GM08714 (cell line): ENCODE measurements around the gene NGF.

Source experiments
- H3K4me3 ChIP-seq: fragments of 200-500 bp; sonication (Bioruptor generic); 2 replicates; pipeline ENCODE4 v1.5.1; 2014; ENCODE audit warnings: mild to moderate bottlenecking, low read length, inconsistent platforms
- ZNF274 ChIP-seq: IDR thresholded peaks from 2 replicates; pipeline ENCODE4 v1.6.1; 2012; ENCODE audit warnings: mild to moderate bottlenecking, low read depth, low read length

The NGF gene

GRCh38 chr1:115348636-115349035, 10.6 kb upstream of the NGF start:
- TF ChIP-seq ZNF274: no peak
- H3K4me3 ChIP-seq: no peak overlapping the region

GRCh38 chr1:115347282-115347681, 9.2 kb upstream of the NGF start:
- TF ChIP-seq ZNF274: no peak

GRCh38 chr1:115343200-115343737, 5.2 kb upstream of the NGF start:
- H3K4me3 ChIP-seq: no peak overlapping the region
- no peak for TF ChIP-seq ZNF274

More at GRCh38 chr1:115347282-115347681, 9.2 kb upstream of the NGF start:
- H3K4me3 ChIP-seq: no peak overlapping the region

- no peak overlapping the region for H3K4me3 ChIP-seq
- TF ChIP-seq ZNF274: no peak
Observed at GRCh38 chr1:115341948-115342347, 3.9 kb upstream of the NGF start.

- no peak for TF ChIP-seq ZNF274
- H3K4me3 ChIP-seq: no peak overlapping the region
Observed at GRCh38 chr1:115340879-115341278, 2.8 kb upstream of the NGF start.

GRCh38 chr1:115338457-115338820, 390 bp upstream of the NGF start:
- H3K4me3 ChIP-seq: no peak overlapping the region
- TF ChIP-seq ZNF274: no peak

- no peak overlapping the region for H3K4me3 ChIP-seq
- TF ChIP-seq ZNF274: no peak
Observed at GRCh38 chr1:115337276-115337632, 795 bp downstream of the NGF start.

GRCh38 chr1:115336741-115337140, 1.3 kb downstream of the NGF start:
- no peak for TF ChIP-seq ZNF274
- no peak overlapping the region for H3K4me3 ChIP-seq

- no peak for TF ChIP-seq ZNF274
- H3K4me3 ChIP-seq: no peak overlapping the region
Observed at GRCh38 chr1:115332813-115333608, 5.0 kb downstream of the NGF start.

- no peak for TF ChIP-seq ZNF274
- H3K4me3 ChIP-seq: no peak overlapping the region
Observed at GRCh38 chr1:115331558-115332331, 6.3 kb downstream of the NGF start.

- H3K4me3 ChIP-seq: no peak overlapping the region
- no peak for TF ChIP-seq ZNF274
Observed at GRCh38 chr1:115330480-115331013, 7.5 kb downstream of the NGF start.

GRCh38 chr1:115329965-115330364, 8.1 kb downstream of the NGF start:
- no peak for TF ChIP-seq ZNF274
- no peak overlapping the region for H3K4me3 ChIP-seq

GRCh38 chr1:115327270-115327669, 10.8 kb downstream of the NGF start:
- H3K4me3 ChIP-seq: no peak overlapping the region
- TF ChIP-seq ZNF274: no peak

GRCh38 chr1:115326419-115326818, 11.6 kb downstream of the NGF start:
- H3K4me3 ChIP-seq: no peak overlapping the region
- no peak for TF ChIP-seq ZNF274

GRCh38 chr1:115325874-115326273, 12.2 kb downstream of the NGF start:
- no peak overlapping the region for H3K4me3 ChIP-seq
- TF ChIP-seq ZNF274: no peak
